ENCODE data around the gene MAML2. TPM values are rescaled to one million over a fixed set of nuclear protein-coding genes. Genes with fewer than 3 reads are reported as not detected.

The MAML2 gene
- total RNA-seq, 1 experiment from 2014 or later, result 0.82 TPM

DNA sequence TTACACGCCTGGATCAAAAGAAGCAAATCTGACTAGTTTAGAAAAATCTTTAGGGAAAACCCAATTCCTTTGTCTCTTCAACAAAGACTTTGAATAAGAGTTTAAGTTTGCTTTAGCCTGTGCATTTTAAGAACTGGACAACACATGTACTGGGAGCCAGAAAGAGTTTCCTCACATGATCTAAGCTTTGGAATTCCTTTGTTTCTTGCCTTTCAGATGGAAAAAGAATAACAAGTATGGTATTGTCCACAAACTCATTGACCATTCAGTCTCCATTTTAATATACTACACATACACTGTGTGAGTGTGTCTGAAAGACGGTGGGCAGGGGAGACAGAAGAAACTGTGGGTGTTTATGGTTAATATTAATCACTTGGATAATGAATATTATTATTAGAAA lies 205.6 kb downstream of the MAML2 start:
- Histone ChIP-seq H3K36me3 (no peaks in the 10 kb centered on the region), H3K4me3 (no peak overlapping the region), H3K9me3 (no peaks in the 10 kb centered on the region), H3K27me3 (no peaks in the 10 kb centered on the region)
- DNase-seq, result no peak

DNA sequence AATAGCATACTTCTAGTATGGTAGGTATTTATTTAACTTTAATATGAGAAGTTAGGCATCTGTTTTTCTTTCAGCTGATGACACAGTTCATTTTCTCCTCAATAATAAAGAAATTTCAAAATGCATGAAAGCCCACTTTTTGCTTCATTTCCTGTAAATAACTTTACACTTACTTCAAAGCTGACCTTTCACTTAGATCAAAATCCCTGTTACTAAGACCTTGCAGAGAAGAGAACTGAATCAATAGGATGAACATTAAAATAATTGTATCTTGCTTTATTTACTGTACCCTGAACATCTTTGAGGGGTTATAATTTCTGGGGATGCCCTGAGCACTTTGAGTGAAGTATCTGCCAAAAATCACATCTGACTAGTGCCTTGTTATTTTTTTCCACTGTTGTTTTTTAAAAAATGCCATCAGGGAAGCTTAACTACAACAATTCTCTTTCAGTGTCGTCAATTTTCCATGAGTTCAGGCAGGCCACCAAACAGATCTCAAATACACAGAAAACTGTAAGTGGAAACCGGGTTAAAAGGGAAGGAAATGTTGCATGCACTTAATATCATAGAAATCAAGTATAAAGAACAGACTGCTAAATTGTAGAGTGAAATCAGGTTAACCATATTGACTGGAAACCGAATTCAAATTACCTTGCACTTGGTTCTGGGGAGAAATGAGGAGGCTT lies 206.2 kb downstream of the MAML2 start:
- no peaks in the 10 kb centered on the region for H3K9me3 ChIP-seq
- no peak for DNase-seq
- H3K4me3 ChIP-seq, result no peak overlapping the region
- H3K27me3 ChIP-seq, result no peaks in the 10 kb centered on the region
- no peaks in the 10 kb centered on the region for H3K36me3 ChIP-seq

DNA sequence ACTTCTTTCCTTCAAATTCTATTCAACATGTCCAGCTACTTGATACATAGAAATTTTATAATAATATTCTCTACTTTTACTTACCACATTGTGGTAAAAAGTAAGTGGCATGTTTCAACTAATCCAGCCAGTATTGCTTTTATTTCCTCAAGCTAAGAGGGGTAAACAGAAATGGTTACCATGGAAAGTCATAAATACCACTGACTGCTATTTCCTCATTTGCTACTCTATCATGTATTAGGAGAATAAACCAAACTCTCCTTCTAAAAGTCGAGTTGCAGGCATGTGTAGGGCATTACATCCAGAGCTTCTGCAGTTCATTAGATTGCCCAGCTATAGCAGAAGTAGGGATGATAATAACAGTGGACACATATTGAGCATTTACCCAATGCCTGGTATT lies 208.4 kb downstream of the MAML2 start:
- Histone ChIP-seq H3K9me3 (no peaks in the 10 kb centered on the region), H3K4me3 (no peak overlapping the region), H3K36me3 (no peaks in the 10 kb centered on the region), H3K27me3 (no peaks in the 10 kb centered on the region)
- DNase-seq, result no peak

DNA sequence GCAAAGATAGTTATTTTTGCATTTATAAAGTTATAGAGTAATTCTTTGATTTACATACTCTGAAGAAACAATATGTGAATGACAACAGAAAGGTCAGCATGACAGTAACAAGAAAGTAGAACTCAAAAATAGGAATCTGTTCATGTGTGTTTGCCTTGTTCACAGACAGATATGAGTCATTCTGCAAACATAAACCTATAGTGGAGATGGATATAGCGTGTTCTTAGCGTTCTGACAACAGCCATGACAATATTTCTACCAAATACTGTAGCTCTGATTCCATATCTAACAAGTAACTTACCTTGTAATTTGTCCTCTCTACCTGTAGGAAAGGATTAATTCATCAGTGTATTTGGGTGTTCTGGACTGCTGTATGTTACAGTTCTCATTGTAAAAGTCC lies 210.6 kb downstream of the MAML2 start:
- no peaks in the 10 kb centered on the region for H3K9me3 ChIP-seq
- H3K36me3 ChIP-seq, result no peaks in the 10 kb centered on the region
- H3K4me3 ChIP-seq, result no peak overlapping the region
- DNase-seq, result no peak
- H3K27me3 ChIP-seq, result no peaks in the 10 kb centered on the region

DNA sequence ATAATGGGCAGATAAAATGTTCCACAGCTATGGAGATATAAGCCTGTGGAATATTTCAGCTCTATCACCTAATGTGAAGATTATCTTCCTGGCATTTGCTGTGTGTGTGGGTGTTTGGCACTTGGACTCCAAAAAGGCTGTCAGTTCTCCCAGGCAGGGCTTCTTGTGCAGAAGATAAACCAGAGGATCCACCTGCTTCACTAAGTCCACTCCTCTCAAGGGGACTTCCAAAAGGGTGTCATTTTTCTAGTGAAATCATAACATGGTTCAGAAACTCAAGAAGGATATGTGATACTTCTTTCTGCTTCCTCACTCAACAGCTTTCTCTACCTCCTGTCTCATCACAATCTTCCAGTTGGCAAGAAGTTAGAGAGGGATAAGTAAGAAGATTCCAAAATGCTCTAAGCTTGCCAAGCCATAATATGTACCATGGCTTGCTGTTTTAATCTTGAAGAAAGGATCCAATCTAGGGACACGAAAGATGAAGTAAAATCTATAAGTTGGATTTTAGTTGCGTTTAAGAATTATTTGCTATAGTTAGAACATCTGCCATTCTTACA lies 212.9 kb downstream of the MAML2 start:
- DNase-seq, result no peak
- H3K9me3 ChIP-seq, result no peaks in the 10 kb centered on the region
- H3K4me3 ChIP-seq, result no peak overlapping the region
- H3K36me3 ChIP-seq, result no peaks in the 10 kb centered on the region
- H3K27me3 ChIP-seq, result no peaks in the 10 kb centered on the region

DNA sequence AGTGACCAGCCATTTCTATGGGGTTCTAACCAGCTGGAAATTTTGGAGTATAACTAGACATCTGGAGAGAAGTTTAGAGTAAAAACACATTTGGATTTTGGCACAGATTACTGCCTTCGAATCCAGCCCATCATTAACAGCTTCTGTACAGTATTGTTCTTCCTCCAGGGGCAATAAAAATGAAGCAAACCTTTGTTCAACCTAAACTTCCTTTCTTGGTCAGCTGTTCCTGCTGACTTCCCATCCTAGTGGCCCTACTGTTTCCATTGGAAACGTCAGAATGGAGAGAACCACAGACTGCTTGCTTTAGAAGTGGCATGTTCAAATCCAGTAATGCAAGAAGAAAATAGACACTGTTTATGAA lies 215.4 kb downstream of the MAML2 start:
- Histone ChIP-seq H3K9me3 (no peaks in the 10 kb centered on the region), H3K27me3 (no peaks in the 10 kb centered on the region), H3K4me3 (no peak overlapping the region), H3K36me3 (no peaks in the 10 kb centered on the region)
- no peak for DNase-seq

DNA sequence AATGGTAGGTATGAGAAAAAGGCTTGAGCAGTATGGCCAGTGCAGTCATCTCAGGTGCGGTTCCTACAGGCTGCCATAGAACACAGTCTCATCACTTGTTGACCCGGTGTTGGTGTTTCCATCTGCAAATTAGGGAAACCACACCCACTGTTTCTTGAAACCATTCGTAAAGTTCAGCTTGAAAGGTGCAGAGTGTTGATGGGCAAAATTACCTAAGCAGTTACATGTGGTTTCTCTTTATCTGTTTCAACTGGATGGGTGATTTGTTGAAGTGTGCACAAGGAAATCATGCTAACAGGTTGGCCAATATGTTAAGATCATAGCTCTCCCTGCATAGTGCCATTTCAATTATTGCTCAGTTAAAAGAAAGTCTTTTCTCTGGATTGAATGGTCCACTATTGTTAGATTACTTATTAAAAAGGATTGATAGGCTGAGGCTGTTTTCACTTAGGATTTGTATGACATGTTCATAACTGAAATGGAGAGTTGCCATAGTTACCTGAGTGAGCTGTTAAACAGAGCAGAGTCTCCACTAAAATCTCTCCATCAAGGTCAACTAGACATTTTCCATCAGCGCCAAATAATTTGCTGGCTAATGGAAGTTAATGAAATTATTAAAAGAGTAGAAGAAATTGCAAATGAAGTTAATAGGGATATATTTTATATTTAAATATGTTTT lies 215.9 kb downstream of the MAML2 start:
- Histone ChIP-seq H3K27me3 (no peaks in the 10 kb centered on the region), H3K4me3 (no peak overlapping the region), H3K36me3 (no peaks in the 10 kb centered on the region), H3K9me3 (no peaks in the 10 kb centered on the region)
- no peak for DNase-seq

DNA sequence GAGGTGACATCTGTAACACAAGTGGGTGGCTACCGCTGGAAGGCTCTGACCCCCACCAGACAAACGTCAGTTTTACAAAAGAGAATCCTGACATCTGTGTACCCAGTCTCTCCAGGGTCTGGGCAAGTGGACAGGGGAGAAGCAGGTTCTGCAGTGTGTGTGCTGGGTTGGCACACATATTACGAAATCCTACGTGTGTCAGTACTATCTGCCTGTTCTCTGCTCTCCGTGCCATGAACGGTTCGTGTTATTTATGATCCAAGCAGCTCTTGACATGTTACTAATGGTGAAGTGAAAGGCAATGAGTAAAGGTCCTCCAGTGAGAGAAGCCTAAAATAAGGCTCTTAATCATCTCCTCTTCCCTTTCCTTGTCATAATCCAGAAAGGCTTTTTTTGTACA lies 217.6 kb downstream of the MAML2 start:
- no peak for DNase-seq
- no peak overlapping the region for H3K4me3 ChIP-seq
- H3K27me3 ChIP-seq, result no peaks in the 10 kb centered on the region
- no peaks in the 10 kb centered on the region for H3K9me3 ChIP-seq
- H3K36me3 ChIP-seq, result no peaks in the 10 kb centered on the region

DNA sequence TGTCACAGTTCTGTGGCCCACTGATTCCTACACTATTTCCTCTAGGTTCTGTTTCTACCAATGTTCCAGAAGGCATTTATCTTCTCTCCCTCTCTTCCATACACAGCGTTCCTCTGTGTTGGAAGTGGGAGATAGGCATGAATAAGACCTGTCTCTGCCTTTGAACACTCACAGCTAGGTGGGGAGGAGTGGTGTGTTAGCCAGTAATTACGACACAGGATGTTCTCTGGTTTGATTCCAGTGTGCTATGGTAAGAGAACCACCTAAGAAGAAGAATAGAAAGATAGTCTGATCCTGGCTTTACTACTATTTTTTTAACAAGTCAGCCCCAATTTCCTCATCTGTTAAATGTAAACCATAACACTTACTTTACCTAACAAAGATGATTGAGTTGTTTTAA lies 218.8 kb downstream of the MAML2 start:
- Histone ChIP-seq H3K4me3 (no peak overlapping the region), H3K9me3 (no peaks in the 10 kb centered on the region), H3K27me3 (no peaks in the 10 kb centered on the region), H3K36me3 (no peaks in the 10 kb centered on the region)
- no peak for DNase-seq

DNA sequence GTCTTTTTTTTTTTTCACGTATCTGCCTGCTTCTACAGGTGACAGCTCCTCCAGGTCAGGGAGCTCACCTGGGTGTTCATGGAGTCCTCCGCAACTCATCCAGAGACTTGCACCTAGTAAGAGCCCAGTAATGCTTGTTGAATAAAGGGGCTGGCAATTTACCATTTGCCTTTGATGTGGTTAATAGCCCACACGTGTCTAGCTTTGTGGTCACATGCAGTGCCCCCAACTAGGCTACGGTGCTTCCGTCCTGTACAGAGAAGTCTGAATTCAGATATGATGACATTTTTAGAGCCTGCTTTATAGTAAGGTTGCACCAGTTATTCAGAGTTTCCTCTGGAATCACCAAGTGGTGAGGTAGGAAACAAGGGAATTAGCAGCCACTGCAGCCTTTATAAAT lies 219.7 kb downstream of the MAML2 start:
- DNase-seq, result no peak
- Histone ChIP-seq H3K9me3 (no peaks in the 10 kb centered on the region), H3K4me3 (no peak overlapping the region), H3K36me3 (no peaks in the 10 kb centered on the region), H3K27me3 (no peaks in the 10 kb centered on the region)

DNA sequence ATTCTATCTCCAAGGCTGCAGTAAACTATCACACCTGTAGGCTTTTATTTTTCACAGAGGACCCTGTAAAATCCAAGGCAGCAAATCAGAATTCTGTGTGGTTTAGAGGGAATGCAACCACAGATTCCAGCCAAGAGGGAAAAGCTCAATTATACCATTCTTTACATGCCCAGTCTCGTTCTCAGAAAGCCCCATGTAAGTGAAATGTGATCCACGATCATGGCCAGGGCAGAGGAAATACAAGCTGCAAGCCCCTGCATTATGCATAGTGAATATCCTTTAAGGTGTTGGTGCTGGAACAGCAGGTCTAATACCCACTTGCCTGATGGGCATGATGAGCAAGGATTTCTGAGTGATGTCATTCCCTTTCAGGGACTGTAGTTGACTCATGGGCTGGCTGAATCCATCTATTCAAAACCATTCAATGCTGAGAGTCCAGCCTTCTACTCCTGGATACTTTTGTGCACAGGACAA lies 220.4 kb downstream of the MAML2 start:
- Histone ChIP-seq H3K4me3 (no peak overlapping the region), H3K9me3 (no peaks in the 10 kb centered on the region), H3K36me3 (no peaks in the 10 kb centered on the region), H3K27me3 (no peaks in the 10 kb centered on the region)
- no peak for DNase-seq

DNA sequence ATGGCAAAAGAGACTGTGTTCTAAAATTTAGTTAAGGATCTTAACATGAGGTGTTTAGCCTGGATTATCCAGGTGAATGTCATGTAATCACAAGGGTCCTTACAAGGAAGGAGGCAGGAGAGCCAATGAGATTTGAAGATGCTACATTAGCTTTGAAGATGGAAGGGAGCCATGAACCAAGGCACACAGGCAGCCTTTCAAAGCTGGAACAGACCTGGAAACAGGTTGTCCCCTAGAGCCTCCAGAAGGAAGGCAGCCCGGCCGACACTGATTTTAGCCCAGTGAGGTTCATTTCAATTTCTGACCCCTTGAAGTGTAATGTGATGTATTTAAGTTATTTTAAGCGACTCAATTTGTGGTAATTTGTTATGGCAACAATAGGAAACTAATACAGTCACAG lies 223.8 kb downstream of the MAML2 start:
- no peak overlapping the region for H3K4me3 ChIP-seq
- no peak for DNase-seq
- H3K27me3 ChIP-seq, result no peaks in the 10 kb centered on the region
- no peaks in the 10 kb centered on the region for H3K36me3 ChIP-seq
- H3K9me3 ChIP-seq, result no peaks in the 10 kb centered on the region

DNA sequence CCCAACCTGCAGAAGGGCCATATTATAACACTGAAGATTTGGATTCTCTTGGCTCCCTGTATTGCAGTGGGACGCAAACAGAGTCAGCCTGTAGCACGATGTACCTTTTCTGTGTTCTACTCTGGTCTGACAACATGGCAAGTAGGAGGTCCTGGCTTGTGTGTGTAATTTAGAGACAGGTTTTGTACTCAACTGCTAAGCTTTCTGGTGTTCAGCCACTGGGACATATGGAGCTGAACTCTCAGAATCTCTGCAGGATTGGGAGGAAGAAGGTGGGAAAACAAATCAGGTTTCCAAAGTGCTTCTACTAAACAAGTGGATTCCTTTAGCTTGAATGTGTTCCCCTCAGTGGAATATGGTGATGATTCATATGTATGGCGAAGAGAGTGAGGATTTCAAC lies 226.6 kb downstream of the MAML2 start:
- Histone ChIP-seq H3K27me3 (no peaks in the 10 kb centered on the region), H3K4me3 (no peak overlapping the region), H3K36me3 (no peaks in the 10 kb centered on the region), H3K9me3 (no peaks in the 10 kb centered on the region)
- no peak for DNase-seq

DNA sequence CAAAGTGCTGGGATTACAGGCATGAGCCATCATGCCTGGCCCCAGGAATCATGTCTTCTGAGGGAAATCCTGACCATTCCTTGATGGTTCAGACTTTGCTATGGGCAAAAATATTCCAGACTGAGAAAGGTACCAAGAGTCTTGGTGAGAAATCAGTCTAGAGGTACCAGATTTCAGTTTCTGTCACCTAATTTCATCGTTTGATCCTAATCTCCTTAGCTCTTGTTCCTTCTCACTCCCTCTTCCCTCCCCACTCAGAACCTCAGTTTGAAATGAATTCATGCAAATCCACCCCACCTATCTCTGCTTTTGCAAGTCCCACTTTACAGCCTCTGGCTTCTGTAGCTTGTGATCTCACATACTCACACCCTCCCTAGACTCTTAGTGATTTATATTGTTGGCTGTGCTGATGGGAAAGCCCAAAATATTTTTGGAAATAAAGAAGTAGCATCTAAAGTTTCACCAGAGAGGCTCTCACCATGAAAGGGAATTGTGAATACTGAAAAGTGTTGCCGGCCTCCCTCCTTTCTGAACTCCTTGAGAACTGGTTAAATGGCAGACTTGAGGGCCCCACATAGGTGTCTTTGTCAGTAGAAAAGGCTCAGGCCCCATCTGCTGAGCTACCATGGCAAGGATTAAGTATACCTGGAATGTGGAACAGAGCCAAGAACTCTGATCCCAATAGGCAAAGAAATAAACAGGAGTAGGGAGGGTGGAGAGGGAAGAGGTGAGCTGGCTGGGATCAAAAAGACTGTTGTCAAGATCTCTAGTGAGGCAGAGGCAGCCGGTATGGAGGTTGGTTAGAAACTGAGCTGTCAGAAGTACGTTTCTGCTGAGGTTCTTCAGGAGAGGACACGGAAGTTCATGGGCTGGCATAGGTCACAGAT lies 228.6 kb downstream of the MAML2 start:
- DNase-seq, result no peak
- Histone ChIP-seq H3K36me3 (no peaks in the 10 kb centered on the region), H3K9me3 (no peaks in the 10 kb centered on the region), H3K4me3 (no peak overlapping the region), H3K27me3 (no peaks in the 10 kb centered on the region)

DNA sequence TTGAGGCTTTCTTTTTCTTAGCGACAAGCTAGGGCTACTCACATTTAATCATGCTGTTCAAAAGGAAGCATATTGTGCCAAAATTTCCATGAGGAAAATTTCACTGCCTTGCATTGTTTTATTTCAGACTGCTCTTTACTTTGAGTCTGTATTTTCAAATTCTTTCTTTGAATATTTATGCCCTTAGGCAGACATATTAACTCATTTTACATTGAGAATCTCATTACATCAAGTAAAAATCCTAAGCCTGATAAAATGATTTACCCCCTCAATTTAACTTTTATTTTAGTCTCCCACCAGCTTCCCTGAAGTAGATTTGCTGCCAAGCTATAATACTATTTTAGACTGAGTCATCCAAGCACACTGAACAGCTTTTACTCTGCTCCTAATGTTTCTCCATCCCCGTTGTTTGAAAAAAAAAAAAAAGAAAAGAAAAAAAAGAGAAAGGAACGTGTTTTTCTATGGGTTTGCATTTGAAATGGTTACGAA lies 229.8 kb downstream of the MAML2 start:
- no peaks in the 10 kb centered on the region for H3K9me3 ChIP-seq
- H3K4me3 ChIP-seq, result no peak overlapping the region
- H3K27me3 ChIP-seq, result no peaks in the 10 kb centered on the region
- no peaks in the 10 kb centered on the region for H3K36me3 ChIP-seq
- DNase-seq, result no peak

DNA sequence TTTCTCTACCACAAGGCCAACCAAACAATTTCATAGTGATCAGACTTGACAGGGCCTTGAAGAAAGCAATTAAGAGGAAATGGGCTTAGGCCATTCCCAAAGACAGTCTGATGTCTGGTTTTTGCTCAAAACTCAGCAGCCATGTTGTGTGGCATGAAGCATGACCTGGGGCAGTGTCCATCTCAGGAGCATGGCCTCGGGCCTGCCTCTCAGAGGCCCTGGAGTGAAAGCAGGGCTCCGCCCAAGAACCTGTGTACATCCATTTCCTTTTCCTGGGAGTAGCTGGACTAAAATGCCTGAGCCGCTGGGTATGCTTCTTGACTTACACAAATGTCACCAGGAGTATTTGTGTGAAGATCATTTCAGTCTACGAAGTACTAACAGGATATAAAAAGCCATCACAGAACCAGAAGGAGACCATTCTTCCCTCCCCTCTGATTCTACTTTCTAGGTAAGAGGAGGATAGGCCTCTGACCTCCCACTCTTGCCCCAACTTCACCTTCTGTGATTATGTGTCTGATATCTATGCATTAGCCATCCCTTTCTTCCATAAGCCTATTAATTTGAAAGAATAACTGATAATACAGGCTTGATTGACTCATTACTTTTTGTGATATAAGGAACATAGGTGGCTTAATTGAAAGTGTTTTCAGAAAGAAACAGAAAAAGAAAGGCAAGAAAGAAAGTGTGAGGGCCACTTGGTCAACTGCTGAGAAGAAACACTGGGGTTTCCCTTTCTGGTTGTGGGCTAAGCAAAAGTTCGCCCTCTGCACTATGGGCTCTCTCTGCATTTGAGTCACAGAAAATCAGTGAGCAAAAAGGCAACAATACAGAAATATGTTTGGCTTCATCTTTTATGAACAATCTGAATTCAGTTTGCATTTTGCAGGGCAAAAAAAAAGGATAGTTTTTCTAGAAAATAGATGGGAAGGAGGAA lies 230.5 kb downstream of the MAML2 start:
- no peak overlapping the region for H3K4me3 ChIP-seq
- H3K9me3 ChIP-seq, result no peaks in the 10 kb centered on the region
- no peak for DNase-seq
- H3K36me3 ChIP-seq, result no peaks in the 10 kb centered on the region
- H3K27me3 ChIP-seq, result no peaks in the 10 kb centered on the region
